K562 (cell line): Measurements from ENCODE around the gene TRAP1. TPM values are rescaled to one million over a fixed set of nuclear protein-coding genes. Genes with fewer than 3 reads are reported as not detected.

Source experiments
- BHLHE40 ChIP-seq: IDR thresholded peaks from 2 replicates; pipeline ENCODE4 v1.6.1; 2011; ENCODE audit warnings: low read length, improper control_type of control experiment
- CEBPG ChIP-seq, 3 experiments: fragments of 200-800 bp in 1 of 3; sonication (Bioruptor generic) in 1 of 3; sonication (generic) in 1 of 3; formaldehyde crosslinking in 1 of 3; IDR thresholded peaks in 2 of 3; conservative IDR thresholded peaks in 1 of 3; 2 replicates each; pipeline versions ENCODE4 v1.6.1 to v1.8.0; 2016 to 2022; ENCODE audit warnings: missing compliant biosample characterization in 2 of 3, missing genetic modification characterization in 2 of 3, mild to moderate bottlenecking in 1 of 3, missing genetic modification reagents in 1 of 3
- CREB3 ChIP-seq: fragments of 450-650 bp; conservative IDR thresholded peaks from 2 replicates; pipeline ENCODE4 v1.6.1; 2016; ENCODE audit warnings: missing genetic modification characterization, low read depth, mild to moderate bottlenecking, missing compliant biosample characterization, moderate library complexity
- E2F4 ChIP-seq: sonication (generic); formaldehyde crosslinking; IDR thresholded peaks from 2 replicates; pipeline ENCODE4 v1.8.0; 2022; ENCODE audit warnings: mild to moderate bottlenecking, low read depth, missing genetic modification reagents
- ETV5 ChIP-seq: sonication (generic); formaldehyde crosslinking; IDR thresholded peaks from 2 replicates; pipeline ENCODE4 v1.4.0; 2020; ENCODE audit warnings: low read depth, mild to moderate bottlenecking, missing genetic modification reagents
- HMGXB4 ChIP-seq: sonication (generic); formaldehyde crosslinking; IDR thresholded peaks from 2 replicates; pipeline ENCODE4 v1.8.1; 2023; ENCODE audit warnings: mild to moderate bottlenecking, missing genetic modification reagents
- HNRNPL ChIP-seq: fragments of 200-400 bp; formaldehyde crosslinking; IDR thresholded peaks from 2 replicates; pipeline ENCODE4 v1.6.1; 2017; ENCODE audit warnings: low read depth, mild to moderate bottlenecking, low read length
- IRF2 ChIP-seq: sonication (generic); formaldehyde crosslinking; IDR thresholded peaks from 2 replicates; pipeline ENCODE4 v1.8.1; 2022; ENCODE audit warnings: mild to moderate bottlenecking, missing genetic modification reagents
- NFXL1 ChIP-seq: fragments of 450-650 bp; formaldehyde crosslinking; IDR thresholded peaks from 2 replicates; pipeline ENCODE4 v1.4.0; 2021; ENCODE audit warnings: mild to moderate bottlenecking
- PML ChIP-seq: IDR thresholded peaks from 2 replicates; pipeline ENCODE4 v1.6.1; 2012; ENCODE audit warnings: low read length, inconsistent platforms
- POLR2A ChIP-seq: fragments of 450-650 bp; conservative IDR thresholded peaks from 2 replicates; pipeline ENCODE4 v1.6.1; 2016
- TCF7L2 ChIP-seq: fragments of 150-350 bp; IDR thresholded peaks from 2 replicates; pipeline ENCODE4 v1.6.1; 2016; ENCODE audit warnings: low read depth, mild to moderate bottlenecking, low read length, moderate library complexity
- THAP7 ChIP-seq: fragments of 250-450 bp; sonication (Bioruptor Pico); IDR thresholded peaks from 2 replicates; pipeline ENCODE4 v1.5.0; 2021
- ZNF12 ChIP-seq: sonication (generic); formaldehyde crosslinking; IDR thresholded peaks from 2 replicates; pipeline ENCODE4 v1.4.0; 2020; ENCODE audit warnings: mild to moderate bottlenecking, missing genetic modification reagents
- ZNF133 ChIP-seq: fragments of 250-450 bp; sonication (Bioruptor Pico); IDR thresholded peaks from 2 replicates; pipeline ENCODE4 v1.4.0; 2020; ENCODE audit warnings: mild to moderate bottlenecking
- polyA plus RNA-seq, 8 experiments: library from polyadenylated mRNA; depleted of rRNA in 4 of 8; stranded (reverse) in 5 of 8; unstranded in 3 of 8; fragments of >200 nt; fragmentation: Nextera tagmentation in 2 of 8; fragmentation: Illumina TruSeq in 1 of 8; extraction: Ambion mirVana in 2 of 8; extraction: Trizol in 1 of 8; gene quantifications; 2 replicates each; pipeline versions ENCODE4 v1.2.1 to v1.2.3, GENCODE V29; 2011 to 2014; ENCODE audit warnings: inconsistent platforms in 1 of 8, missing spikeins in 1 of 8
- total RNA-seq, 7 experiments: library from RNA; depleted of rRNA in 6 of 7; stranded (reverse); fragments of >200 nt in 6 of 7; fragmentation: Illumina TruSeq in 2 of 7; extraction: Trizol in 2 of 7; gene quantifications; 2 replicates each; pipeline versions ENCODE4 v1.2.1 to v1.2.3, GENCODE V29; 2011 to 2021; ENCODE audit warnings: low replicate concordance in 1 of 7
- TF ChIP-seq, protein P1 (sequence below): sonication (generic); IDR thresholded peaks from 2 replicates; pipeline ENCODE4 v1.6.1; 2016
- TF ChIP-seq, protein P2 (sequence below): fragments of 250-450 bp; sonication (Bioruptor Pico); IDR thresholded peaks from 2 replicates; pipeline ENCODE4 v1.4.0; 2020; ENCODE audit warnings: mild to moderate bottlenecking
- TF ChIP-seq, protein P3 (sequence below): fragments of 200-800 bp; sonication (Bioruptor generic); IDR thresholded peaks from 2 replicates; pipeline ENCODE4 v1.6.1; 2017; ENCODE audit warnings: missing genetic modification characterization, missing compliant biosample characterization

The TRAP1 gene
- total and polyA plus RNA-seq, 9 of the 15 experiments (the other 6 are each of a cell fraction or from before 2014, with no cell fraction given), result 19.1 to 436 (median 301) TPM

- TF ChIP-seq ETV5 (CRISPR knock-in tag) (peak; percentile 94), CEBPG (CRISPR knock-in tag; IDR thresholded peaks at IDR 0.05) (no peak), CEBPG (tag; conservative IDR thresholded peaks at IDR 0.05 in 1 of 2, IDR thresholded peaks at IDR 0.05 in 1 of 2) (no peak), ZNF133 (CRISPR knock-in tag) (no peak), PML (peak; percentile 28; the same call in 1 of the 2 replicates), HNRNPL (no peak), HMGXB4 (CRISPR knock-in tag) (no peak), BHLHE40 (peak; percentile 29; the same call in 1 of the 2 replicates), CREB3 (tag) (no peak), NFXL1 (no peak), POLR2A (peak; percentile 79), THAP7 (CRISPR knock-in tag) (0 out of 2 replicates have a peak, but pooled peaks have one; percentile 73), TCF7L2 (no peak), IRF2 (CRISPR knock-in tag) (no peak), ZNF12 (no peak), E2F4 (CRISPR knock-in tag) (no peak)
- TF ChIP-seq, protein P1, sequence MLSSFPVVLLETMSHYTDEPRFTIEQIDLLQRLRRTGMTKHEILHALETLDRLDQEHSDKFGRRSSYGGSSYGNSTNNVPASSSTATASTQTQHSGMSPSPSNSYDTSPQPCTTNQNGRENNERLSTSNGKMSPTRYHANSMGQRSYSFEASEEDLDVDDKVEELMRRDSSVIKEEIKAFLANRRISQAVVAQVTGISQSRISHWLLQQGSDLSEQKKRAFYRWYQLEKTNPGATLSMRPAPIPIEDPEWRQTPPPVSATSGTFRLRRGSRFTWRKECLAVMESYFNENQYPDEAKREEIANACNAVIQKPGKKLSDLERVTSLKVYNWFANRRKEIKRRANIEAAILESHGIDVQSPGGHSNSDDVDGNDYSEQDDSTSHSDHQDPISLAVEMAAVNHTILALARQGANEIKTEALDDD, result no peak
- TF ChIP-seq, protein P2, sequence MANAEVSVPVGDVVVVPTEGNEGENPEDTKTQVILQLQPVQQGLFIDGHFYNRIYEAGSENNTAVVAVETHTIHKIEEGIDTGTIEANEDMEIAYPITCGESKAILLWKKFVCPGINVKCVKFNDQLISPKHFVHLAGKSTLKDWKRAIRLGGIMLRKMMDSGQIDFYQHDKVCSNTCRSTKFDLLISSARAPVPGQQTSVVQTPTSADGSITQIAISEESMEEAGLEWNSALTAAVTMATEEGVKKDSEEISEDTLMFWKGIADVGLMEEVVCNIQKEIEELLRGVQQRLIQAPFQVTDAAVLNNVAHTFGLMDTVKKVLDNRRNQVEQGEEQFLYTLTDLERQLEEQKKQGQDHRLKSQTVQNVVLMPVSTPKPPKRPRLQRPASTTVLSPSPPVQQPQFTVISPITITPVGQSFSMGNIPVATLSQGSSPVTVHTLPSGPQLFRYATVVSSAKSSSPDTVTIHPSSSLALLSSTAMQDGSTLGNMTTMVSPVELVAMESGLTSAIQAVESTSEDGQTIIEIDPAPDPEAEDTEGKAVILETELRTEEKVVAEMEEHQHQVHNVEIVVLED (CRISPR knock-in tag), result peak; percentile 68
- TF ChIP-seq, protein P3, sequence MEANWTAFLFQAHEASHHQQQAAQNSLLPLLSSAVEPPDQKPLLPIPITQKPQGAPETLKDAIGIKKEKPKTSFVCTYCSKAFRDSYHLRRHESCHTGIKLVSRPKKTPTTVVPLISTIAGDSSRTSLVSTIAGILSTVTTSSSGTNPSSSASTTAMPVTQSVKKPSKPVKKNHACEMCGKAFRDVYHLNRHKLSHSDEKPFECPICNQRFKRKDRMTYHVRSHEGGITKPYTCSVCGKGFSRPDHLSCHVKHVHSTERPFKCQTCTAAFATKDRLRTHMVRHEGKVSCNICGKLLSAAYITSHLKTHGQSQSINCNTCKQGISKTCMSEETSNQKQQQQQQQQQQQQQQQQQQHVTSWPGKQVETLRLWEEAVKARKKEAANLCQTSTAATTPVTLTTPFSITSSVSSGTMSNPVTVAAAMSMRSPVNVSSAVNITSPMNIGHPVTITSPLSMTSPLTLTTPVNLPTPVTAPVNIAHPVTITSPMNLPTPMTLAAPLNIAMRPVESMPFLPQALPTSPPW (CRISPR knock-in tag), result peak; percentile 90
Observed at GRCh38 chr16:3611146-3611975, 106.0 kb downstream of the TRAP1 start, which contains the start of gene SLX4 (continued).
